Esophagus squamous epithelium (tissue), 4 donors: Measurements from ENCODE around the gene FGD2.

ENCODE experiments used
- POLR2A ChIP-seq, 4 donors: fragments of 450-650 bp; IDR thresholded peaks; one replicate each; pipeline ENCODE4 v1.6.1; 2017; ENCODE audit warnings: antibody characterized with exemption in 4 of 4, mild to moderate bottlenecking in 4 of 4, moderate library complexity in 3 of 4
- TF ChIP-seq, protein P1 (sequence below), 6 experiments: fragments of 450-650 bp in 4 of 6; fragments of 200-600 bp in 2 of 6; sonication (generic) in 2 of 6; IDR thresholded peaks; one replicate each; pipeline ENCODE4 v1.5.1; 2016 to 2019; ENCODE audit warnings: antibody characterized with exemption in 6 of 6, mild to moderate bottlenecking in 4 of 6, moderate library complexity in 4 of 6

DNA sequence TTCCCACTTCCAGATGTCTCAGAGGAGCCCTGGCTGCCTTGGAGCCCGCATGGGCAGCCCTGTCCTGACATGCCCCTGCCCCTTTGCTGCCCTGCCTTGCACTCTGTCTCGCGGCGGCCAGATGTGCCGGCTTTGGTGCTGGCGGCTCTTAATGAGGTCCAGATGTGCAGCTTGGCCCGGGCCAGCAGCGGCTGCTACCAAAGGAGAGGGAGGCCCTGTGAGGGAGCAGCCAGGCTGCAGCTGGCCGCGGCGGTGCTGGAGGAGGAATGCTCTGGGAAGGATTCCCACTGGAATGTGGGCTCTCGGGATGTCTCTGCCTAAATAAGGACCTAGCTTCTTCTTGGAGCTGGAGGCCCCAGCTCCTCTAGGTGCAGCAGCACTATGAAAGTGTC, 72.4 kb downstream of the FGD2 start:
- TF ChIP-seq, protein P1, sequence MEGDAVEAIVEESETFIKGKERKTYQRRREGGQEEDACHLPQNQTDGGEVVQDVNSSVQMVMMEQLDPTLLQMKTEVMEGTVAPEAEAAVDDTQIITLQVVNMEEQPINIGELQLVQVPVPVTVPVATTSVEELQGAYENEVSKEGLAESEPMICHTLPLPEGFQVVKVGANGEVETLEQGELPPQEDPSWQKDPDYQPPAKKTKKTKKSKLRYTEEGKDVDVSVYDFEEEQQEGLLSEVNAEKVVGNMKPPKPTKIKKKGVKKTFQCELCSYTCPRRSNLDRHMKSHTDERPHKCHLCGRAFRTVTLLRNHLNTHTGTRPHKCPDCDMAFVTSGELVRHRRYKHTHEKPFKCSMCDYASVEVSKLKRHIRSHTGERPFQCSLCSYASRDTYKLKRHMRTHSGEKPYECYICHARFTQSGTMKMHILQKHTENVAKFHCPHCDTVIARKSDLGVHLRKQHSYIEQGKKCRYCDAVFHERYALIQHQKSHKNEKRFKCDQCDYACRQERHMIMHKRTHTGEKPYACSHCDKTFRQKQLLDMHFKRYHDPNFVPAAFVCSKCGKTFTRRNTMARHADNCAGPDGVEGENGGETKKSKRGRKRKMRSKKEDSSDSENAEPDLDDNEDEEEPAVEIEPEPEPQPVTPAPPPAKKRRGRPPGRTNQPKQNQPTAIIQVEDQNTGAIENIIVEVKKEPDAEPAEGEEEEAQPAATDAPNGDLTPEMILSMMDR (IDR thresholded peaks at IDR 0.05): no peak
- no peak for TF ChIP-seq POLR2A (IDR thresholded peaks at IDR 0.05)
